AG04450 (cell line): ENCODE measurements around the gene TREX2. TPM values are rescaled to one million over a fixed set of nuclear protein-coding genes. Genes with fewer than 3 reads are reported as not detected.

Source experiments
- CTCF ChIA-PET: fragments of 300-600, 350-600 bp; formaldehyde crosslinking; extraction: SDS; loops from one replicate; lab custom pipeline; 2022; ENCODE audit warnings: antibody characterized with exemption, inconsistent platforms; lab: Charles Lee
- POLR2A ChIA-PET: fragments of 350-600 bp; formaldehyde crosslinking; extraction: SDS; loops from one replicate; lab custom pipeline; 2021; ENCODE audit warnings: antibody characterized with exemption, inconsistent platforms; lab: Yijun Ruan, JAX
- DNase-seq: peaks from one replicate; pipeline ENCODE4 v3.0.0-alpha.2; 2011; ENCODE audit warnings: low read depth, low spot score
- H3K27ac ChIP-seq: one replicate; pipeline ENCODE4 v1.5.1; 2012; ENCODE audit warnings: low read depth, low read length, control low read depth
- H3K27me3 ChIP-seq: one replicate; pipeline ENCODE4 v1.6.0; 2012; ENCODE audit warnings: low read length; ENCODE audit not compliant: control insufficient read depth, insufficient read depth
- H3K4me3 ChIP-seq: 2 replicates; pipeline ENCODE4 v1.5.1; 2011; ENCODE audit warnings: mild to moderate bottlenecking, low read depth, low read length, control low read depth
- H3K9me3 ChIP-seq: 2 replicates; pipeline ENCODE4 v1.5.1; 2012; ENCODE audit warnings: low read length; ENCODE audit not compliant: control insufficient read depth, insufficient read depth
- polyA plus RNA-seq: library from polyadenylated mRNA; depleted of rRNA; stranded (reverse); fragments of >200 nt; gene quantifications from 2 replicates; pipeline ENCODE4 v1.2.3, GENCODE V29; 2011
- TF ChIP-seq, protein P1 (sequence below): IDR thresholded peaks from 2 replicates; pipeline ENCODE4 v1.5.1; 2011; ENCODE audit warnings: low read depth, low read length, control low read depth, inconsistent platforms

The TREX2 gene
- polyA plus RNA-seq, 1 experiment = not detected

DNA sequence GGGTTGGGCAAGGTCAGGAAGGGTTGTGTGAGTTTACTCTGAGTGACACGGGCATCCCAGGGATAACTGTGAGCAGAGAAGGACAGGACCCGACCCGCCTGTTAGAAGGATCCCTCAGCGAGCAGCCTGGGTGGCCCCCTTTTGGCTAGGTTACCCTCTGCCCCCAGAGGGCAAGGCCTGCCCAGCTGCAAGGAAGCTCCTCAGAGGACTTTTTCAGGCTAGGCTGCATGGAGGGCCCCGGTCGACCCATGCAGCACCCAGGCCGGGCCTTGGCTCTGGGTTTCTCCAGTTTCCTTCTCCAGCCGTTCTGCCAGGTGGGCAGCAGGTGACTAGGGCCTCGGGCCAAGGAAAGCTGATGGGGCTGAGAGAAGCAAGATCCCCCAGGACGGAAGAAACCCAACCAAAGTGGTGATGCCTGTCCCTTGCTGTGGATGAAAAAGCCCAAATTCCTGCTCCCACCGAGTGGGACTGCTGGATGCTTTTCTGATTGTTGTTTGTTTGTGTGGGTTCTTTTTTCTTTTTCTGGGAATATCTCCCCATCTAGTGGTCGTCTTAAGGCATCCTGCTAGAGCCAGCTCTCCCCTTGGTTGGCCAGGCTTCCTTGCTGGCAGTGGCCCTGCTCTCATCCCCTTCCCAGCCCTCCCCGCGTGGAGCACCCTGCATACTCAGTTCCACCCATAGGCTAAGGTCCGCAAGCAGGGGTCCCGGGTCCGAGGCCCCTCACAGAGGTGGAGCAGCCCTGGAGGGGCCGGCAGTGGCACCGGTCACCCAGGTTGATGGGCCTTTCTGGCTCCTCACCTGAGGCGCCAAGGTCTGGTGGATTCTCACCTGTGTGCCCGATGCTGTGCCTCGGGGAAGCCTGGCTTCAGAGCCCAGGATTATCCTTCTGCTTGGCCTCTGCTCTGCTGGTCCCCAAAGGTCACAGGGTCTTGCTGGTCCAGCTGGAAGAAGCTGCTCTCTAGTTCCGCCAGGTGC lies 32.8 kb downstream of the TREX2 start:
- no peak for DNase-seq
- ChIA-PET CTCF (interaction anchor here (0.6 kb wide), 1 partner anchor 48 kb away, joined by 3 read pairs; no protein-coding TSS in a partner anchor), POLR2A (no interaction called here)
- Histone ChIP-seq H3K9me3 (no peaks in the 10 kb centered on the region), H3K27me3 (peaks cover 9% of the 10 kb centered on the region), H3K4me3 (no peak overlapping the region), H3K27ac (no peak overlapping the region)
- TF ChIP-seq, protein P1, sequence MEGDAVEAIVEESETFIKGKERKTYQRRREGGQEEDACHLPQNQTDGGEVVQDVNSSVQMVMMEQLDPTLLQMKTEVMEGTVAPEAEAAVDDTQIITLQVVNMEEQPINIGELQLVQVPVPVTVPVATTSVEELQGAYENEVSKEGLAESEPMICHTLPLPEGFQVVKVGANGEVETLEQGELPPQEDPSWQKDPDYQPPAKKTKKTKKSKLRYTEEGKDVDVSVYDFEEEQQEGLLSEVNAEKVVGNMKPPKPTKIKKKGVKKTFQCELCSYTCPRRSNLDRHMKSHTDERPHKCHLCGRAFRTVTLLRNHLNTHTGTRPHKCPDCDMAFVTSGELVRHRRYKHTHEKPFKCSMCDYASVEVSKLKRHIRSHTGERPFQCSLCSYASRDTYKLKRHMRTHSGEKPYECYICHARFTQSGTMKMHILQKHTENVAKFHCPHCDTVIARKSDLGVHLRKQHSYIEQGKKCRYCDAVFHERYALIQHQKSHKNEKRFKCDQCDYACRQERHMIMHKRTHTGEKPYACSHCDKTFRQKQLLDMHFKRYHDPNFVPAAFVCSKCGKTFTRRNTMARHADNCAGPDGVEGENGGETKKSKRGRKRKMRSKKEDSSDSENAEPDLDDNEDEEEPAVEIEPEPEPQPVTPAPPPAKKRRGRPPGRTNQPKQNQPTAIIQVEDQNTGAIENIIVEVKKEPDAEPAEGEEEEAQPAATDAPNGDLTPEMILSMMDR = peak; percentile 12; the same call in 1 of the 2 replicates

DNA sequence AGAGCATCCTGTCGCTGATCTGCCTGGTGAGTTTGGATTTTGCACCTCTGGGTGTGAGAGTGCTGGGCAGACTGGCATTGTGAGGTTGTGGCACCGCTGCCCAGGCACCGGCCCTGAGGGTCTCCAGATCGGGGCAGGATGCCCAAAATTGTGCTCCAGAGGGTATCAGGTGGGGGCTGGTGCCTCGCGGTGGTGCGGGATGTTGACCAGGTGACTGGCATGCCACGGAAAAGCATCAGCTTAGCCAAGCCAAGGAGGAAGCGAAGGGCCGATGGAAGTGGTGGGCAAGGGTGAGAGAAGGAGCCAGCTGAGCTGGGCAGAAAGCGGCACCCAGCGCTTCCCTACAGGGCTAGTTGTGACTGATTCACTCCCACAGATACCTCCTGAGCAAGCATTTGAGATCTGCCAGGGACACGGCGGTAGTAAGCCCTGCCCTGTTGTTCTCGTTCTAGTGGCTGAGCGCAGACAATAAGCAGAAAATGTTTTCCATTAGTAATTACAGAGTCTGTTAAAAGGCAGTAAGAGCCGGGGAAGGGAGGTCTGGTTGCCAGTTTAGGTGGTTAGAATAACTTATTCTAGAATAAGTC lies 33.8 kb downstream of the TREX2 start:
- TF ChIP-seq, protein P1 = no peak
- peaks cover 9% of the 10 kb centered on the region for H3K27me3 ChIP-seq
- DNase-seq = no peak
- no peak overlapping the region for H3K4me3 ChIP-seq
- H3K27ac ChIP-seq = no peak overlapping the region
- CTCF ChIA-PET = no interaction called here
- H3K9me3 ChIP-seq = no peaks in the 10 kb centered on the region
- POLR2A ChIA-PET = no interaction called here

DNA sequence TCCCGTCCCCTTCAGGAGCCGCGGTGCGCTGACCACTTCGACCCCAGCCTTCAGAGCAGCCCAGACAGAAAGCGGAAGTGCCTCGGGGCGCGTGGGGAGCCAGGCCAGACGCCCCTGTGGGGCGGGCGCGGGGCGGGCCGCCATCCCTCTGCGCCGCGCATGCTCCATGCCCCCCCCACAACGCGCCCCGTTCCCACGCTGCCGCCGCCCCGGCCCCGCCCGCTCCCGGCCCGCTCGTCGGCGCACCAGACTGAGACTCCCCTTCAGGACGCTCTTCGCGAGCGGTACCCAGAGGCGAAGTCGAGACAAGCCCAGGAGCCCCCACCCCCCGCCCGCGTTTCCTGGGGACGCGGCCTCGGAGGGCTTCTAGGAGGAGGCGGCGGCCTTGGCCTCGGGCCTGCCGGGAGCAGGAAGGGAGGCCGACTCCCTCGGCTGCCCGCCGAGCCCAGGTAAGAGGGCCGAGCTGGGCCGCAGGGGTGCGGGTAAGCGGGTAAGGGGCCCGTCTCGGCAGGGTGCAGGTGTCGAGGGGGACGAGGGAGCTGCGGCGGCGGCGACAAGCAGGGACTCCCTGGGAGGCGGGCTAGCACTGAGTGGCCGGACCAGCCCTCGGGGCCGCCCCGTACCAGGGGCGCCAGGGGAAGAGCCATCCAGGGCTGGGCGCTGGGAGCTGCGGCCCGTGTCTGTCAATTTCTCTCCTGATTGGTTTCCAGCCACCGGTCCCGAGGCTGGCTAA lies 34.4 kb downstream of the TREX2 start, which contains the start of gene ZFP92:
Gene ZFP92 (plus strand): TSS at position 218 of the 733 bp plus-strand sequence. CDS start 6,851 bp downstream, outside the sequence.
- no peak within 1 kb of the TSS for H3K27ac ChIP-seq
- ChIA-PET CTCF (no interaction called here), POLR2A (no interaction called here)
- TF ChIP-seq, protein P1 = no peak
- H3K4me3 ChIP-seq = peak within 1 kb of the TSS; percentile 25; the same call in 1 of the 2 replicates
- DNase-seq = no peak
- peaks cover 6% of the 10 kb centered on the region for H3K27me3 ChIP-seq
- H3K9me3 ChIP-seq = no peaks in the 10 kb centered on the region

DNA sequence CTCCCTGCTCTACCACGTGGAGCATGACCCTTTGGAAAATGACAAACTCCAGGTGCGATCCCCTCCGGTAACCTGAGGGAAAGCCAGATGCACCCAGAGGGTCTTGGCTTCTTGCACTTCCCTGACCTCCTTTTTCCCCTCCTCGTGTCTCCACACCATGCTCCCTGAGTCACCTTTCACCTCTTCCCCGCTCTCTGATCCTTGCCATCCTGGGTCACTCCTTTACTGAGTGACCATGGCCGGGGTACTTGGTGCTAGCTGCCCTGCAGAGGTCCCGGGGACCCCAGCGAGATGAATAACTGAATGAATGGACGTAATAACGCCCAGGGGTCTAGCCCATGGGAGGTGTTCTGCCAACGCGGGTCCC lies 35.0 kb downstream of the TREX2 start:
- no peak for DNase-seq
- Histone ChIP-seq H3K27ac (no peak overlapping the region), H3K27me3 (peaks cover 5% of the 10 kb centered on the region), H3K4me3 (no peak overlapping the region), H3K9me3 (no peaks in the 10 kb centered on the region)
- TF ChIP-seq, protein P1 = no peak
- CTCF ChIA-PET = no interaction called here
- POLR2A ChIA-PET = no interaction called here
